ENCODE measurements around the gene SPDEF. TPM values are rescaled to one million over a fixed set of nuclear protein-coding genes. Genes with fewer than 3 reads are reported as not detected.

The SPDEF gene
- total RNA-seq, 4 donors from 2014 or later, result not detected

DNA sequence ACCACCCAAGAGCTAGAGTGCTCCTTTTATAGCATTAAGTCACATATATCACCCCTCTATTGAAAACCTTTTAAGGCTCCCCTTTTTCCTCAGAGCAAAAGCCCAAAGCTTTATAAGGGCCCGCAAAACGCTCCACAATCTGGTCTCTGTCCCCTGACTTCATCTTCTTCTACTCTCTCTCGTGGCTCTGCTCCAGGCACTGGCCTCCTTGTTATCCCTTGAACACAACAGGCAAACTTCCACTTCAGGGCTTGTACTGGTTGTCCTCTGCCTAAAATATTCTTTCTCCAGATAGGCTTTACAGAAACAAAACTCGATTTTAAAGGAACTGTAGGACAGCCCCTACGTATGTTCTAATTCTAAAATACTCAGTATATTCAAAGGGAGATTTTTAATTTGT is 44.0 kb upstream of the SPDEF start:
- DNase-seq (ENCODE audit: low spot score in 2 of 2), result no peak
- Histone ChIP-seq H3K9me3 (no peaks in the 10 kb centered on the region), H3K27ac (peak overlapping the region in 1 of 4 donors; percentile 64), H3K36me3 (peaks cover 0 to 24% (median 0%) of the 10 kb centered on the region in 3 donors), H3K4me3 (no peak overlapping the region), H3K4me1 (peaks cover 0 to 42% (median 5%) of the 10 kb centered on the region in 4 donors), H3K27me3 (no peaks in the 10 kb centered on the region)
- TF ChIP-seq, protein P1, sequence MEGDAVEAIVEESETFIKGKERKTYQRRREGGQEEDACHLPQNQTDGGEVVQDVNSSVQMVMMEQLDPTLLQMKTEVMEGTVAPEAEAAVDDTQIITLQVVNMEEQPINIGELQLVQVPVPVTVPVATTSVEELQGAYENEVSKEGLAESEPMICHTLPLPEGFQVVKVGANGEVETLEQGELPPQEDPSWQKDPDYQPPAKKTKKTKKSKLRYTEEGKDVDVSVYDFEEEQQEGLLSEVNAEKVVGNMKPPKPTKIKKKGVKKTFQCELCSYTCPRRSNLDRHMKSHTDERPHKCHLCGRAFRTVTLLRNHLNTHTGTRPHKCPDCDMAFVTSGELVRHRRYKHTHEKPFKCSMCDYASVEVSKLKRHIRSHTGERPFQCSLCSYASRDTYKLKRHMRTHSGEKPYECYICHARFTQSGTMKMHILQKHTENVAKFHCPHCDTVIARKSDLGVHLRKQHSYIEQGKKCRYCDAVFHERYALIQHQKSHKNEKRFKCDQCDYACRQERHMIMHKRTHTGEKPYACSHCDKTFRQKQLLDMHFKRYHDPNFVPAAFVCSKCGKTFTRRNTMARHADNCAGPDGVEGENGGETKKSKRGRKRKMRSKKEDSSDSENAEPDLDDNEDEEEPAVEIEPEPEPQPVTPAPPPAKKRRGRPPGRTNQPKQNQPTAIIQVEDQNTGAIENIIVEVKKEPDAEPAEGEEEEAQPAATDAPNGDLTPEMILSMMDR (IDR thresholded peaks at IDR 0.05), result no peak
- TF ChIP-seq POLR2A (IDR thresholded peaks at IDR 0.05) (no peak), EP300 (IDR thresholded peaks at IDR 0.05) (no peak)
- WGBS, 2 donors, result 94 to 95% methylated on average over 5 of the region's 5 CpGs

DNA sequence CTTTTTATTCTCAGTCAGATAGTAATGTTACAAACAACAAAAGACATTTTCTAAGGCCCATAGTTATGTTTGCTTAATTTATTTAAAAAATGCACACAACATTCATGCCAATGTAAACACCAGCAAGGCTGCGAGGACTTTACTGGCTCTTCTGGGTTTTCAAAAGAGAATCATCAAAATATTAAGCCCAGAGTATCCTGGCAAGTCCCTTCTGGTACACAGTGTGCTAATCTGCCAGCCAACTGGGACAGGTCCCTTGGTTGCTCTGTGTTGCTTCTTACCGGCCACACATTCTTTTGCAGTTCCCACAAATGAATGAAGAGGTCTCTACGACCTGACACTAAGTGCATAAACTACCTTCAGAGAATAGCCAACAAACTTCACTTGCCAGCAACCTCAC is 42.6 kb upstream of the SPDEF start:
- Histone ChIP-seq H3K36me3 (peaks cover 0 to 10% (median 0%) of the 10 kb centered on the region in 3 donors), H3K27me3 (no peaks in the 10 kb centered on the region), H3K27ac (peak overlapping the region in 1 of 4 donors; percentile 70), H3K4me3 (no peak overlapping the region), H3K4me1 (peaks cover 0 to 42% (median 5%) of the 10 kb centered on the region in 4 donors), H3K9me3 (no peaks in the 10 kb centered on the region)
- DNase-seq (ENCODE audit: low spot score in 2 of 2), result peak in 1 of 2 donors; percentile 50
- no peak for TF ChIP-seq POLR2A (IDR thresholded peaks at IDR 0.05)
- TF ChIP-seq EP300 (IDR thresholded peaks at IDR 0.05), result peak; percentile 38 to 52
- TF ChIP-seq, protein P1 (IDR thresholded peaks at IDR 0.05), result no peak
- 35 to 54% methylated on average over 3 of the region's 3 CpGs for WGBS, 2 donors

DNA sequence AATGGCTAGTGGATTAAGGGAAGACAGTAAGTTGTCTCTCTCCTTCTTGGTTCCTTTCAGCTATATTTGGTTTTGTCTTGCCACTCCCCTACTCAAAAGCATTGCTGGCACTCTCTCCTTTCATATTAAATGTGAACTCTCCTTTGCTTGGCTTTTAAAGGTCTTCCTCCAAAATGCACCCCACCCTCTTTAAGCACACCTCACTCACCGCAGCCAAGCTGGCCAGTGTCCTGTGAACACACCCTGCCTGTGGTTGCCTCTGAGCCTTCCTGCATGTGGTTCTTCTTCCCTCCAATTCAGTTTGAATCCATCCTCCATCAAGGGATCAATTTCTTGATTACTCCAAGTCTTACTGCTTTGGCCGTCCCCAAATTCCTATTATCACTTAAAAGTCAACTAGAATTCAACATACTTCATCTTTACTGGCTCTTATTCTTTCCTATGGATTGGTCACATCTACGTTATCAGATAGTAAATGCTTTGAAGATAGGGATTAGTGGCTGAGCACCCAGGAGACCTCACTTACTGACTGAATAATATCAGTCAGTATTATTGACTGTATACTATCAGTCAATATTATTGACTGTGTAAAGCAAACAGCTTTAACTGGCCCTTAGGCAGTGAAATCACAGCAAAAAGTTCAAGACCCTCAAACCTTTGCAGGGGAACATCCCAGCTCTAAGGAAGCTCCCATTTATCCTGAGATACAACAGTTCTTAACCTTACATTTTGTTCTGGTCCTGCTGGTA is 41.6 kb upstream of the SPDEF start:
- H3K36me3 ChIP-seq, result peaks cover 0 to 6% (median 0%) of the 10 kb centered on the region in 3 donors
- peaks cover 0 to 42% (median 5%) of the 10 kb centered on the region in 4 donors for H3K4me1 ChIP-seq
- H3K27ac ChIP-seq, result peak overlapping the region in 2 of 4 donors; percentile 26 to 70
- DNase-seq (ENCODE audit: low spot score in 2 of 2), result no peak
- H3K9me3 ChIP-seq, result no peaks in the 10 kb centered on the region
- no peaks in the 10 kb centered on the region for H3K27me3 ChIP-seq
- WGBS, 2 donors, result 83 to 90% methylated on average over 3 of the region's 3 CpGs
- H3K4me3 ChIP-seq, result no peak overlapping the region
- no peak for TF ChIP-seq EP300 (IDR thresholded peaks at IDR 0.05)
- TF ChIP-seq, protein P1 (IDR thresholded peaks at IDR 0.05), result no peak
- no peak for TF ChIP-seq POLR2A (IDR thresholded peaks at IDR 0.05)

DNA sequence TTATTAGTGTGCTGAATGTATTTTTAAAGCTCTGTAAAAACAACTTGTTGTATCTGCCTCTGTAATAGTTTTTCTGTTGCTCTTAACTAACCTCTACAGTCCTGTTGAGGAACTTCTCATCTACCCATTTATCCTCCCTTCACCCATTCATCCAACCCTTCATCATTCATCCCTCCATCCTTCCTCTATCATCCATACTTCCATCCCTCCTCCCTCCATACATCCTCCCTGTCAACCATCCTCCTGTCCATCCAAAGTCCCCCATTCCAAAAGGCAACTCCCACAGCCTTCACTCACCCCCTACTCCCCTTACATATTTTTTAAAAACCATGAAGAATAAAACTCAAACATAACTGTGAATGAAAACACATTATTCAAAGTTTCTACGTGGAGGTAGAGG is 40.7 kb upstream of the SPDEF start:
- 53 to 70% methylated on average over 1 of the region's 1 CpG for WGBS, 2 donors
- TF ChIP-seq, protein P1 (IDR thresholded peaks at IDR 0.05), result no peak
- peaks cover 0 to 6% (median 0%) of the 10 kb centered on the region in 3 donors for H3K36me3 ChIP-seq
- no peaks in the 10 kb centered on the region for H3K27me3 ChIP-seq
- DNase-seq (ENCODE audit: low spot score in 2 of 2), result no peak
- peak overlapping the region in 1 of 4 donors; percentile 70 for H3K27ac ChIP-seq
- no peaks in the 10 kb centered on the region for H3K9me3 ChIP-seq
- H3K4me1 ChIP-seq, result peaks cover 0 to 40% (median 5%) of the 10 kb centered on the region in 4 donors
- no peak overlapping the region for H3K4me3 ChIP-seq
